DMS153 treated with DMSO at 0.1 percent for 48 hours (cell line): ENCODE data around the gene SRSF7.
"Not testable (repeated sequence)": the region's sequence is repeated elsewhere in the genome, so short reads cannot be mapped to it uniquely, and the experiment has no call there.

Source experiments
- DNase-seq: peaks from one replicate; lab custom pipeline; 2025; ENCODE audit not compliant: unreplicated experiment; lab: John Stamatoyannopoulos, UW

The SRSF7 gene

GRCh38 chr2:38733300-38733971 lies 17.7 kb downstream of the SRSF7 start:
- no peak for DNase-seq

- no peak for DNase-seq
Measured at GRCh38 chr2:38731684-38732221, 19.4 kb downstream of the SRSF7 start.

GRCh38 chr2:38731090-38731489 lies 20.1 kb downstream of the SRSF7 start:
- DNase-seq: no peak

- no peak for DNase-seq
Measured at GRCh38 chr2:38728694-38729093, 22.5 kb downstream of the SRSF7 start.

- no peak for DNase-seq
Measured at GRCh38 chr2:38727661-38728060, 23.5 kb downstream of the SRSF7 start.

- no peak for DNase-seq
Measured at GRCh38 chr2:38723173-38723572, 28.0 kb downstream of the SRSF7 start.

- DNase-seq: no peak
Measured at GRCh38 chr2:38722271-38723061, 28.7 kb downstream of the SRSF7 start.

- DNase-seq: no peak
Measured at GRCh38 chr2:38720613-38721241, 30.4 kb downstream of the SRSF7 start.

GRCh38 chr2:38719706-38720105 lies 31.5 kb downstream of the SRSF7 start:
- no peak for DNase-seq

GRCh38 chr2:38718601-38719000 lies 32.6 kb downstream of the SRSF7 start:
- no peak for DNase-seq

- no peak for DNase-seq
Measured at GRCh38 chr2:38716185-38716584, 35.0 kb downstream of the SRSF7 start.

GRCh38 chr2:38714941-38715340 lies 36.2 kb downstream of the SRSF7 start:
- DNase-seq: not testable (repeated sequence)

GRCh38 chr2:38713338-38713737 lies 37.8 kb downstream of the SRSF7 start:
- no peak for DNase-seq

- DNase-seq: no peak
Measured at GRCh38 chr2:38712871-38713270, 38.3 kb downstream of the SRSF7 start.

- no peak for DNase-seq
Measured at GRCh38 chr2:38712413-38712812, 38.7 kb downstream of the SRSF7 start.

GRCh38 chr2:38711558-38711957 lies 39.6 kb downstream of the SRSF7 start:
- DNase-seq: no peak

- DNase-seq: no peak
Measured at GRCh38 chr2:38709567-38710194, 41.5 kb downstream of the SRSF7 start.

- DNase-seq: no peak
Measured at GRCh38 chr2:38708900-38709566, 42.1 kb downstream of the SRSF7 start.

- DNase-seq: not testable (repeated sequence)
Measured at GRCh38 chr2:38708491-38708890, 42.7 kb downstream of the SRSF7 start.

GRCh38 chr2:38706846-38707345 lies 44.3 kb downstream of the SRSF7 start:
- DNase-seq: no peak

- no peak for DNase-seq
Measured at GRCh38 chr2:38704664-38705063, 46.5 kb downstream of the SRSF7 start.
